ENCODE measurements around the gene STAP2.

Gene STAP2, protein sequence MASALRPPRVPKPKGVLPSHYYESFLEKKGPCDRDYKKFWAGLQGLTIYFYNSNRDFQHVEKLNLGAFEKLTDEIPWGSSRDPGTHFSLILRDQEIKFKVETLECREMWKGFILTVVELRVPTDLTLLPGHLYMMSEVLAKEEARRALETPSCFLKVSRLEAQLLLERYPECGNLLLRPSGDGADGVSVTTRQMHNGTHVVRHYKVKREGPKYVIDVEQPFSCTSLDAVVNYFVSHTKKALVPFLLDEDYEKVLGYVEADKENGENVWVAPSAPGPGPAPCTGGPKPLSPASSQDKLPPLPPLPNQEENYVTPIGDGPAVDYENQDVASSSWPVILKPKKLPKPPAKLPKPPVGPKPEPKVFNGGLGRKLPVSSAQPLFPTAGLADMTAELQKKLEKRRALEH

DNA sequence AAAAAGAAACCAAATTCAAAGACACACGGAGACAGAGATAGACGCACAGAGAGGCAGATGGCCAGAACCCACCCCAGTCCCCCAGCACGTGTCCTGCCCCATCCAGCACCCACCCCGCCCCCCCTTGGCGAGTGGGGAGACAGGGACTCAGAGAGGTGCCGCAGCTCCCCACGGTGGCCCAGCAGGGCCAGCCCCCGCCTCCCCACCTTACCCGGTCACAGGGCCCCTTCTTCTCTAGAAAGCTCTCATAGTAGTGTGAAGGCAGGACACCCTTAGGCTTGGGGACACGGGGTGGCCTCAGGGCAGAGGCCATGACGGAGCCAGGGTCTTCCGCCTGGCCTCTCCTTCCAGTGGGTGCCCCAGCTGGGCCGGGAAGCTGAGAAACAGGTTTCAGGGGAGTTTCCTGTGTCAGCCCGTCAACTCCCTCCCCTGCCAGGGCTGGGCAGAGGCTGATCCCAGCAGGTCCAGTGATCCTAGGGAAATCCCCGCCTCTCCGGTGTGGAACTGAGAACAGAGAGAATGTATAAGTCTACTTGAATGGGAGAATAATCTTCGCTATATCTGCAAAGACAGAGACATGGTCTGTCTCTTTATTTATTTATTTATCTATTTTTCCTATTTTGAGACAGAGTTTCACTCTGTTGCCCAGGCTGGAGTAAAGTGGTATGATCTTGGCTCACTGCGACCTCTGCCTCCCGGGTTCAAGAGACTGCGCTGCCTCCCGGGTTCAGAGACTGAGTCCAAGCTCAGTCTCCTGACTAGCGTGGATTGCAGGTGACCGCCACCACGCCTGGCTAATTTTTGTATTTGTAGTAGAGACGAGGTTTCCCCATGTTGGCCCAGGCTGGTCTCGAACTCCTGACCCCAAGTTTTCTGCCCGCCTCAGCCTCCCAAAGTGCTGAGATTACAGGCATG, at the start of gene STAP2:
TSS of gene STAP2 (minus strand) at position 387 of the 915 bp plus-strand sequence. CDS start at position 313, 74 bp downstream.
- no peak for DNase-seq (ENCODE audit: low read depth in 2 of 2, low spot score in 1 of 2)

DNA sequence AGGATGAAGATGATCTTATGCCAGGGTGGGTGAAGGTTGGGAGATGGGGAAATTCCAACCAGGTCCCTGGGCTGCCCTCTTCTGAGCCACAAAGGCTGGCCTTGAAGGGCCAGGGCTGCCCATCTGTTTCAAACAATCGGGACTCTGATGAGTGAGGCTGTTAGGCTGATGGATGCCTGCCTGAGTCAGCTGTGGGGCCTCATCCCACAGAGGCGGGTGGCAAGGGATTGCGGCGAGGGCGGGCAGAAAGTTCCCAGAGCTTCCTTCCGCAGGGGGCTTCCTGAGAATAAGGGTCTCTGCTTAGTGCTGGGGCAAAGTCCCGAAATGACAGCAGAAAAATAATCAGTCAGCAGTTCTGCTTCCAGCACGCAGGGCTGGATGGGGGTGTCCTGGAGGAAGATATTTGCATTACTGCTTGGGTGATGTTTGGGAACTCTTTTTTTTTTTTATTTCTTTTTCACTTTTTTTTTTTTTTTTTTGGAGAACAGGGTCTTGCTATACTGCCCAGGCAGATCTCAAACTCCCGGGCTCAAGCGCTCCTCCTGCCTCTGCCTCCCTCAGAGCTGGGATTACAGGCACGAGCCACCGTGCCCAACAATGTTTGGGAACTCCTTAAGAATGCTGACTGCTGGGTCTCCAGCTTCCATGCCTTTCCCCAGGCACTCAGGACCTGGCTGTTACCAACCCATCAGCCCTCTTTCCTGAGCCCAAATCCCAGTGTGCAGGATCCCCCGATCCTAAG, 47.6 kb upstream of the STAP2 start:
- no peak for DNase-seq (ENCODE audit: low read depth in 2 of 2, low spot score in 1 of 2)

DNA sequence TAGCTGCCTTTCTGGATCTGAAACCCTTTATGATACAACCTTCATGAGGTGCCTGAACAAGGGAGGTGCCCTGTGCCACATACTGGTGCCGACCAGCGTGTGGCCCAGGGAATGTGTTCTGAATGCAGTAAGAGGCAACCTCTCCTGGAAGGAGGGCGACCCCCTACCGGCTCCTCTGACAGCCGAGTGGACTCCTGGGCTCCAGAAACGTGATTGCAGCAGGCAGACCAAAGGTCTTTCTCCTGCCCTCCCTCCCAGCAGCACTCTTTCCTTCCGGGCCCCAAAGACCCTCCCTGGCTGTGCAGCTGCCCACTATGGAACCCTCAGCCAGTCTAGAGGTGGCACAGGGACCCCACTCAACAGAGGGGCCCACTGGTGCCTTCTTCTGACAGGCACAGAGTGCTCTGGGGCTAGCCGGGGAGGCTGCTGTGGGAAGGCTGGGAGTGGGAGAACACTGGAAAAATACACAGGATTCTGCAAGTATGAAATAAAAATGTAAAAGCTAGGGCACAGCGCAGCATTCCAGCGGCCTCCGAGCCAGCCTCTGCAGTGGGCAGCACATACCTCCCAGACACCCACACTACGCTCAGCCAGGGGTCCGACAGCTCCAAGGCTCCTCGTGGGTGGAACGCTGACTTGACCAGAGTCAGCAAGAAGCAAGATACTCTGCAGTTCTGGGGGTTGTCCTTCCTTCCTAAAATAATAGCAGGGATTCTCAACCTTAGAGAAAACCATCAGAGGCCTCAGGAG, 46.8 kb upstream of the STAP2 start:
- DNase-seq (ENCODE audit: low read depth in 2 of 2, low spot score in 1 of 2) = no peak

DNA sequence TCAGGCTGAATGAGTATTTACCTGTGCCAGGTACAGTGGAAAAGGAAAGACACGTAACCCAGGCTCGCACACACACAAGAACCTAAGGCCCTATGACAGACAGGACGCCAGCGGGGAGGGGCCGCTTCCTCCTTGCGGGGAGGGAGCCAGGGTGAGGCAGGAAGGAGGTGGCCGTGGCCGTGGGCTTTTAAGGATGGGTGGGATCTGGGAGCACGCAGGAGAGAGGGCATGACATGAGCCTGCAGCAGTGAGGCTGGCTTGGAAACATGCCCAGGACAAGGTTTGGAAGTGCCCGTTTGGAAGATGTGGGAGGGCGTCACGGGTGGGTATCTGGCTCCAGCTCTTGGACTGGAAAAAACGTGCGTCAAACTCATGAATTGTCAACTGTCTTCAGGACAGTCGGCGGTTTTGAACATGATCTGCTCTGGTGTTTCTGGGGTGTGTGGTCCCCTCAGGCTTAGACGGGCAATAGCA, 41.7 kb upstream of the STAP2 start:
- no peak for DNase-seq (ENCODE audit: low read depth in 2 of 2, low spot score in 1 of 2)

DNA sequence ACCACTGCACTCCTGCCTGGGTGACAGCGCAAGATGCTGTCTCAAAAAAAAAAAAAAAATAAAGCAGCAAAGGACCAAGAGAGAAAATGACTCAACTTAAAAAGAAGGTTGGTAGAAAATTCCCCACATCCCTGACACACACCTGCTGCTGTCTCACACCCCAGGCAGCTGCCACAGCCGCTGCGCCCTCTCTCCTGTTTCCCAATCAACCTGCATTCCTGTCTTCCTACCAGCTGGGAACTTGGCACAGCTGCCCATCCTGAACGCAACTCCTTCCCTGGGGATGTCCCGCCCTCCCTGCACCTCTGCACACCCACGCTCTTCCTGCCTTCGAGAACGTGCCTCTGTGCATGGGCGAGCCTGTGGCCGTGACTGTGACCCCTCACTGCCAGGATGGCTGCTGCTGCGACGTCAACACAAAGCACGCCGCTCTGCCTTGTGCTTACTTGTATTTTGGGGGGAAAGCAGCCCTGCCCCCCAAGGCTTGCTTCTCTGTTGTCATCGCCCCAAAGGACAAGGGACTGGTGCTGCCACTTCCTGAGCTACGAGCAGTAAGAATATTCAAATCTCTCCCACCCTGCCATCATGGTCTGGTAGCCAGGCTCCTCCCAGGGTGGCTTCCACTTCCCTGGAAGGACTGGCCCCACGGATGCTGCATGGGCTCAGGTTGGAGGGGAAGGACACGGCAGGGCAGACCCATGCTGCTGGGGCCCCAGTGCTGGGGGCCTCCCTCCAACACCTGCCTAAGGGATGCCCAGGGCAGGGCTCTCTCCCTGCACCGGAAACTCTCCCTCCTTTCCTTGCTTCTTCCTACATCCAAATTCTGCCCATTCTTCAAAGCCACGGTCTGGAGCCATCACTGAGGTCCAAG, 41.0 kb upstream of the STAP2 start:
- no peak for DNase-seq (ENCODE audit: low read depth in 2 of 2, low spot score in 1 of 2)

DNA sequence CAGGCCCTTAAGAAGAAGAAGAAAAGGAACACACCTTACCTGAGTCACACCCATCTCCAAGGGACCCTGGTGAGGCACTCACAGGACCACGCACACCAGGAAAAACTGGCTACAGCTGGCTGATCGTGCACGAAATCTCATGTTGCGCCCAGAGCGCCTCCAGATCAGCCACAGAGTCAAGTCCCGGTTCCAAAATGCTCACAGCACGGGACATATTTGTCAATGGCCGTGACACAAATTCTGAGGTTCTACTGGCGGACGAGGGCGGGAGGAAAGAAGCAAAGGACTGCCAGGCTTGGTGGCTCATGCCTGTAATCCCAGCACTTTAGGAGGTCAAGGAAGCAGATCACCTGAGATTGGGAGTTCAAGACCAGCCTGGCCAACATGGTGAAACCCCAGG, 40.3 kb upstream of the STAP2 start:
- DNase-seq (ENCODE audit: low read depth in 2 of 2, low spot score in 1 of 2) = no peak

DNA sequence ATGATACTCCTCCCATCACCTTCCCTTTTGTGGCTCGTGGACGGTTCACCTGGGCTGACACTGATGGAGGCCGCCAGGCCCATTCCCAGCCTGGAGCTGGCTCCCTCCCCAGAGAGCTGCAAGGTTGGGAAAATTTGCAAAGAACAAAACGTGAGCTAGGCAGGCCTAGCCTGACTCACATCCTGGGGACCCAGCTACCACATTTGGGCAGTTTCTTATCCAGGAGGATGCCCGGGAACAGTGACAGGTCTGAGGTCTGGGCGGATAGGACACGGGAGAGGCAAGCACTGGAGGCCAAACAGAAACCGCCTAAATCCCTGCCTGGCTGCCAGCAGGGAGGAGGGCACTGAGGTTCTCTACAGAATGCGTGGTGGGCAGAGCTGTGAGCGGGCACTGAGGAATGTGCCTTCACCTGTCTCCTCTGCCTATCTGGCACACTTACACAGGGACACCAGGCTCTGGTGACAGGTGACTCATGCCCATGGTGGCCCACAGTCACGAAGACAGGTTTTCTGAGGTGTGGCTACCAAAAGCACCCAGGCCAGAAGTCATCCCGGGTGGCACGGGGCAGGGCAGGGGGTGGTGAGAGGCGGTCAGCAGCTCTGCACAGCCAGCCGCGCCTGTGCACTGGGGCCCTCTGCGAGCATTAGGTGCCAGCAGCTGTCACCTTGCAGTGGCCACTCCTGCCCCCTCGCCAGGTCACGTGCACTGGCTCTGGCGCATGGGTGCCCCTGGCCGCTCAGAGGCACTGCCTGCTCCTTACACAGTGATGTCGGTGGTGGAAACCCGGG, 38.6 kb upstream of the STAP2 start:
- DNase-seq (ENCODE audit: low read depth in 2 of 2, low spot score in 1 of 2) = no peak

DNA sequence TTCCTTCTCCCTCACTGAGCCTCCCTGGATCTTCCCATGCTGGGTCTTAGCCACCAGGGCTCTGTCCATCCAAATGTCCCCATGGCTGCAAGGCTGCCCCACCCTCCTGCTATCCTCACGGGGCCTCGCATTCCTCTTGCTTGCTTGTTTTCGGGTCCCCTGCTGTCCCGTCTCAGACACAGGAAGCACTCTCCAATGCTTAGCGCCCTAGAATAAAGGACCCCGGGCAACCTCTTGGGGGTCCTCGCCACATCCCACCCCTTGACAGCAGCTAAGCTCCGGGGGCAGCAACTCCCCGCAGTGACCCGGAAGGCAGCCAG, 38.0 kb upstream of the STAP2 start:
- no peak for DNase-seq (ENCODE audit: low read depth in 2 of 2, low spot score in 1 of 2)

DNA sequence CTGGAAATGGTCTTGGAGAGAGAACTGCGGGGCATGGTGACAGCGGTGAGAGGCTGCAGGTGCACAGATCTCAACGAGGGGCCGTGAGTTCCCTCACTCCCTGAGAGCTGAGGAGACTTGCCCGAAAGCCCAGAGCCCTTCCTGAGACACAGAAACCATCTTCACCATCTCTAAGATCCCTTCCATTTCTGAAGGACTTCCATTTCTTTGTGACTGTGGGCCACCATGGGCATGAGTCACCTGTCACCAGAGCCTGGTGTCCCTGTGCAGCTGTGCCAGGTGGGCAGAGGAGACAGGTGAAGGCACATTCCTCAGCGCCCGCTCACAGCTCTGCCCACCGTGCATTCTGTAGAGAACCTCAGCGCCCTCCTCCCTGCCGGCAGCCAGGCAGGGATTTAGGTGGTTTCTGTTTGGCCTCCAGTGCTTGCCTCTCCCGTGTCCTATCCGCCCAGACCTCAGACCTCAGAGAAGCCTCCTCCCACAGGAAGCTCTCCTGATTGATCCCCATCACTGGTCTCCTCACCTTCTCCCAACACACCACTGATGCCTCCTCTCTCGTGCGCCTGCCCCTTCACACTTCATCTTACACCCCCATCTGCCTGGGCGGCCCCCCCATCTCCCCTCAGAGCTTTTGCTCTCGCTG, 37.5 kb upstream of the STAP2 start:
- DNase-seq (ENCODE audit: low read depth in 2 of 2, low spot score in 1 of 2) = no peak

DNA sequence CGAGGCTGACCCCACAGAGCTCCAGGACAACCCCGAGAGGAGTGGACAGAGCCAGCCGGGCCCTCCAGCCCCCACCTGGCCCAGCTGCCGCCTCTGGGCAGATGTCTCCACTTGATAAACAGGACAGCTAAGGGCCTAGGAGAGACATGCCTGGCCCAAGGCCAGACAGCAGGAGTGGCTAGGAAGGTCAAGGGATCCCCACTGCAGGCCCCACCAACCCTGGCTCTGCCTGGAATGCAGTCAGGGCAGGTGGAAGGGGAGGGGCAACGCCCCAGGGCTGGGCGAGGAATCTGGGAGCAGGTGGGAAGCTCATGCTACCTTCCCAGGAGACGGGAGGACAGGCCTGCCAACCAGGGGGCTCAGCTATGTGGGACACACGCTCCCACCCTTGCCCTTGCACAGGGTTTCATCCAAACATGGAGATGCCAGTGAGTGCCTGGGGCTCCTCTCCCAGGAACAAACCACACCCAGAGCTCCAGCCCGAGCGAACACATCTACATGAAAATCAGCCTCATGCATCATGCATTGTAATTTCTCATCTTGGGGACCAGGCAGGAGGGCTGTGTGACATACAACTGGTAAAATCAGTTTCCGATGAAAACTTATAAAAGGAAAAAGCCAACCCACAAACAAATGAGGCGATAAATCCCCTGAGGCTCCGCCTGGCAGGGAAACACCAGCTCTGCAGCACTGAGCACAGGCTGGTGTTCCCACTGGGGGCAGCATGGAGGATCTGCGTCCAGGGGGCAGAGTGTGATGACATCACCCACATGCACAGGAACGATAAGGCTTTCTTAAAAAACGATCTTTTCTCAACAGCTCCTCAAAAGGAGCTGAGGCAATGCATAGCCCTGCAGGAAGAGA, 36.8 kb upstream of the STAP2 start:
- DNase-seq (ENCODE audit: low read depth in 2 of 2, low spot score in 1 of 2) = no peak

DNA sequence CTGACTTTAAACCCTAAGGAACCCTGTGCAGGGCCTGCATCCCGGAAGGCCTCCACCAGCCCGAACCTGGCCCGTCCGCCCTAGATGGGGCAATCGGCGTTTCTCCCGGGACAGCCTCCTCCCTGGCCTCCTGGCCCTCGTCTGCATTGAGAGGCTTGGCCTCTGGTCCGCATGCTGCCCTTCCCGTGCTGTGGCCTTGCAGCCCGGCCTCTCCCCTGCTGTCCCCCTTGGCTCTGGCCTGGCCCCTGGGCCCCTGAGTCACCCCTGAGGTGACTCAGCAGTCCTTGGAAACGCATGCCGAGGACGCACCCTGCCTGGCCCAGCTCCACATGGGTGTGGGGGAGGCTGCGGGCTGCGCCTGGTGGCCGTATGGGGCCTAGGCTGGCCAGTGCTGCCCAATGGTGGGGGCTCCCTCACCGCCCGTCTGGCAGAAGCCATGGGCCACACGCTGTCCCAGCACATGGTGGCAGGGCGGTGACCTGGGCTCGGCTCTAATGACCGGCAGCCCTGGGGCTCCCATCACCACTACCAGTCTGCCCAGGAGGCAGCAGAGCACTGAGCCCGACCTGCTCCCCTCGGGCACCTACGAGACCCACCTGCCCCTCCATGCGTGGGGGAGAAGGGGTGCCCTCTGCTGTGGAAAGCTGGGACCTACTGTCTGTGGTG, 36.0 kb upstream of the STAP2 start:
- no peak for DNase-seq (ENCODE audit: low read depth in 2 of 2, low spot score in 1 of 2)

DNA sequence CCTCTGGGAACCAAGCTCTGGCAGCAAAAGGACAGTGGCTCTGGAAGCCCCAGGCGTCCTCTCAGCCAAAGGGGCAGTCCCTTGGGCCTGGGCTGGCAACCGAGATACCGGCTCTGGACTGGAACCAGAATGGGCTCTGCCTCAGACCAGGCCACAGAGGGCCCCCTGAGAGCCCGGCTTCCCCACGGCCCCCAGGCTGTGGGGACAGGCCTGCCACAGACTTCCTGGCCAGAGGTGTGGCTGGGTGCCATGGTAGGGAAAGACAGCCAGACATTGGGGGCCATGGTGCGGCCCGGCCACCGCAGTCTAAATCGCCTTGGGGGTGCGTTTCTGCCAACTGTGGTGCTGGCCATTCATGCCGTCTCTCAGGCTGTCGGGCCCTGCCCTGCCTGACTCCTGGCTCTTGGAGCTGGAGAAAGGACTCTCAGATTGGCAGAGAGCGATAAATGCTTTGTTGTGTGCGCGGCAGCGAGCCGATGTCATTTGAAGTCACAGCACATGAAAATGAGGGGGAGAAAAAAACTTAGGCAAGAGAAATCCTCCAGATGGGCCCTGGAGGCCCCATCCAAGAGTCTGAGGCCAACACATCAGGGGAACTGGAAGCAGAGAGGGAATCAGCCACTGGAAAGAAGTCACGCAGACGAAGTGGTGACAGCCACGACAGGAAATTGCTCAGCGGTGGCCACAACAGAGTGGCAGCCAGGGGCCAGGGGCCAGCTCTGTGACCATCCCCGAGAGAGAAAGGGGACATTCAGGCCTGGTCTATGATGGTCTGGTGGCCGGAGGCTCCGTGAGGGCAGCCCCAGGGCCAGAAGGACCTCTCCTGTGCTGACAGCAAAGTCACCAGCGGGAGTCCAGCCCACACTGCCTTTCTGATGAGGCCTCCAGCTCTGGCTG, 35.2 kb upstream of the STAP2 start:
- no peak for DNase-seq (ENCODE audit: low read depth in 2 of 2, low spot score in 1 of 2)

DNA sequence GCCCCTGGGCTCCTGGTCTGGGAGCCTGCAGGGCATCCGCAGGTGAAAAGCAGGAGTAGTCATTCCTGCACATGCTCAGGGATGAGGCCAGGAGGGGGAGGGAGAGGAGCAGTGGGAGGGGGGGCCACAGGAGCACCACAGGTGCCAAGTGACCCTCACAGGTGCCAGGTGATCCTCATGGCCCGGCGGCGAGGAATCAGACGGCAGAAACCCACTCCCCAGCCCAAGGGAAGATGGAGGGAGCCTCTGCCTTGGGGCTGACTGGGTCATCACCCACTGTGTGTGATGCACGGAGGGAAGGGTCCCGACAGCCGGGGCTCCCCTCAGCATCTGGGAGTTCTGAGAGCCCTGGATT, 34.4 kb upstream of the STAP2 start:
- DNase-seq (ENCODE audit: low read depth in 2 of 2, low spot score in 1 of 2) = no peak

DNA sequence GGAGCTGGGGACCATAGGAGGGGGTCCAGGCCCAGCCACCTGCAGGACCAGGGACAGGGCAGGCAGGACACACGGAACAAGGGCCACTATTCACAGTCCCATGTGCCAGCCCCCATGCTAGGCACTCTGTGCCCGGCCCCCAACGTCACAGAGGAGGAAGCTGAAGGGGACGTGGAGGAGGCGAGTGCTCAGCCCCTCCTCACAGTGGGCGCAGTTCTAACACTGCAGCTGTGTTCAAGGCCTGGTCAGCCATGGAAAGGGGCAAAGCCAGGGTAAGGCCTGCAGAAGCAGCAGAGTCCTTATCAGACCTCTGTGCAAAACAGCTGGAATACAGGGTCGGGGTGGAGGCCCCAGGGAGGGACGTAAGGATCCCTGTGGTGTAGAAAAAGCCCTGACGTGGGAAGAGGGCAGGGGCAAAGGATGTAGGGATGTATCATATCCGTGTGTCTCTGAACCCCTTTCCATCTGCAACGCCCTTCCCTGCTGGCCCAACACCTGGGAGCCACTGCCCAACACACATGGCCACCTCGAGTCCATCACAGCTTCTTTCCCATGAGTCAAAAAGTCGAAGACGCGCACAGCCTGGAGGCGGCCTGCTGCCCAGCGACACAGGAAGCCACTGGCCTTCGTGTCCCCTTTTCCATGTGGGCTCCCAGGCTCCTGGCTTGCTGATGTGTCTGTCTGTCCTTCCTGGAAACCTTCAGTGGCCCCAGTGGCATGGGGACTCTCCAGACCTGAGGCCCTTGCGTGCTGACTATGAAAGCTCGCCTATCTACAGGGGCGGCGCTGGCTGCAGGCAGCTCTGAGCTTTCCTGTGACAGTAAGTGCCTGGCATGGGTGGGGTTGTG, 33.8 kb upstream of the STAP2 start:
- no peak for DNase-seq (ENCODE audit: low read depth in 2 of 2, low spot score in 1 of 2)
